GM18502 (cell line): Measurements from ENCODE around the gene TAOK3.
"Not testable (repeated sequence)": the region's sequence is repeated elsewhere in the genome, so short reads cannot be mapped to it uniquely, and the experiment has no call there.

Experiments used
- ATAC-seq: cut with Tn5 transposase; IDR thresholded peaks from one replicate; pipeline ENCODE4 v1.9.1; 2021; ENCODE audit warnings: mild to moderate bottlenecking; ENCODE audit not compliant: unreplicated experiment, poor library complexity

TAOK3 gene

DNA sequence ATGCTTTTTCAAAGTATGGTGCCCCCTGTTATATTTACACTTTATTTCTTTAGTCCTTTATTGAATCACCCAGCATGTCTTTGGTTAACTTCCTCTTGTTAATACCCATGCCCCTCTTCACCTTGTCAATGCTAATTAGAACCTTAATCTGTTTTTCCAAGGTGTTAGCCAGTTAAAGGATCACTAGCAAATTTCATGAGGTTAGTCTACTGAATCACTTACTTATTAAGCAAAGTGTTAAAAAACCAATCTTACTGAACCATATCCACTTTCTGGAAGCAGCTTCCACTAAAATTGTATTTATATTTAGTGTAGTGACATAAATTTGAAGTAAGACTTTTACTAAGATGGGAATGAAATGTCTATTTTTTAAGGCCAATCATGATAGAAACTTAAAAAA lies 27.9 kb downstream of the TAOK3 start:
- no peak for ATAC-seq

DNA sequence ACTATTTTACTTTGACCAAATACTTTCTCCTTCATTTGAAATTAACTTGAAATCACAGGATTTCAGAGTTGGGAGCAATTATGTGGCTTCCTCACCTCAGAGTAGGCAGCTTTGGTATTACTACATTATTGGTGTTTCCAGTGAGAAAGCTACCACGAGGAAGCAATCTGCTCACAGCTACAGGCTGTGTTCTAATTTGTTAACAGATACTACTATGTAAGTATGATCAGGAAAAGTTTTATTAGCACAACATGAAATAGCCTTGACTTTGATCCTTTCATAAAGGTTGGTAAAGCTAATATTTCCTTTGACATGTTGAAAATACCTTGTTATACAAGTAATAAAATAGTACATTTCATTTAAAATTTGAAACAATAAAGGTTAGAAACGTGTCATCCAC lies 30.6 kb downstream of the TAOK3 start:
- no peak for ATAC-seq

DNA sequence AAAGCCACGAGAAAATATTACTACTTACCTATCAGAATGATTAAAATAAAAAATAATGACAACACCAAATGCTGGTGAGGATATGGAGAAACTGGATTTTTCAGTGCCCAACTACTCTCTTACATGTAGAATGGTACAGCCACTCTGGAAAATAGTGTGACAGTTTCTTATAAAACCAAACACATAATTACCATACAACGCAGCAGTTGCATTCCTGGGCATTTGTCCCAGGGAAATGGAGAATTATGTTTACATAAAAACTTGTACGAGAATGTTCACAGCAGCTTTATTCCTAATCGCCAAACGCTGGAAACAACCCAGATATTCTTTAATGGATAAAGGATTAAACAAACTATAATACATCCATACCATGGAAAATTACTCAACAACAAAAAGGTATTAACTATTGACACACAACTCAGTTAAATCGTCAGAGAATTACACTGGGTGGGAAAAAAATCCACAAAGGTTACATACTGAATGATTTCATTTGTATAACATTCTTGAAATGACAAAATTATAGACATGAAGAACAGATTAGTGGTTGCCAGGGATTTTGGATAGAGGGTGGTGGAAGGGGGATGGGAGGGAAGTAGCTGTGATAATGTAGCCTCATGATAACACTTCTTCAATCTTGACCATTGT lies 35.4 kb downstream of the TAOK3 start:
- no peak for ATAC-seq

DNA sequence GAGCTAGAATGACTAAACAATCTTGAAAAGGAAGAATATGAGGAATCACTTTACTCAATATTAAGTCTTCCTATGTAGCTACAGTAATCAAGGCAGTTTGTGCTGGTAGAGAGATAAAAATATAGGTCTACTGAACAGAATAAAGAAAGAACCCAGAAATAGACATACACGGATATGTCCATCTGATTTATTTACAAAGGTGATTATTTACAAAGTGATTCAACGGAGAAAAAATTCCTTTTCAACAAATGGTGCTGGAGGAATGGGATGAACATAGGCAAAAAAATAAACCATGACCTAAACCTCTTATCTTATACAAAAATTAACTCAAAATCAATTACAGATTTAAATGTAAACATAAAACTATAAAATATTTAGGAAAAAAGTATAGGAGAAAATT lies 36.6 kb downstream of the TAOK3 start:
- ATAC-seq = no peak

DNA sequence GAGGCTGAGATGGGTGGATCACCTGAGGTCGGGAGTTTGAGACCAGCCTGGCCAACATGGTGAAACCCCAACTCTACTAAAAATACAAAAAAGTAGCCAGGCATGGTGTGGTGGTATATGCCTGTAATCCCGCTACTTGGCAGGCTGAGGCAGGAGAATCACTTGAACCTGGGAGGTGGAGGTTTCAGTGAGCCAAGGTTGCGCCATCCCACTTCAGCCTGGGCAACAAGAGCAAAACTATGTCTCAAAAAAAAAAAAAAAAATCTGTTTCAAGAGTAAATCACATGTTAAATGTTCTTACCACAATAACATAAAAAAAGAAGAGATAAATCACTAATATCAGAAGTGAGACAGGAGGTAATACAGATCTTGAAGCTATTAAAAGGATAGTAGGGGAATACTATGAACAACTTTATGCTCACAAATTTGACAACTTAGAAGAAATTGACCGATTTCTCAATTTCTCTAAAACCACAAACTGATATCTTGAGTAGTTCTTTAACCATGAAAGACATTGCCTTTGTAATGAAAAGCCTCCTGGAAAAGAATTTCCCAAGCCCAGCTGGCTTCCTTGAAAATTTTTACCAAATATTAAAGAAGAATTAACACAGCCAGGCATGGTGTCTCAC lies 37.7 kb downstream of the TAOK3 start:
- no peak for ATAC-seq

DNA sequence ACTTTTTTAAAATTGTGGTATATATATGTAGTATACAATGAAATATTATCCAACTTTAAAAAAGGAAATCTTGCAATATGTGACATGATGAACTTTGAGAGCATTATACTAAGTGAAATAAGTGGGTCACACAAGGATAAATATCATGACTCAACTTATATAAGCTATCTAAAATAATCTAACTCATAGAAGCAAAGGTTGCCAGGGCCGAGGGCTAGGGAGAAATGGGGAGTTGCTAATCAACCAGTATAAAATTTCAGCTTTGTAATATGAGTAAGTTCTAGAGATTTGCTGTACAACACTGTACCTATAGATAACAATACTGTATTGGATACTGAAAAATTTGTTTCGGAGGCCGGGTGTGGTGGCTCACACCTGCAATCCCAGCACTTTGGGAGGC lies 38.5 kb downstream of the TAOK3 start:
- ATAC-seq = no peak

DNA sequence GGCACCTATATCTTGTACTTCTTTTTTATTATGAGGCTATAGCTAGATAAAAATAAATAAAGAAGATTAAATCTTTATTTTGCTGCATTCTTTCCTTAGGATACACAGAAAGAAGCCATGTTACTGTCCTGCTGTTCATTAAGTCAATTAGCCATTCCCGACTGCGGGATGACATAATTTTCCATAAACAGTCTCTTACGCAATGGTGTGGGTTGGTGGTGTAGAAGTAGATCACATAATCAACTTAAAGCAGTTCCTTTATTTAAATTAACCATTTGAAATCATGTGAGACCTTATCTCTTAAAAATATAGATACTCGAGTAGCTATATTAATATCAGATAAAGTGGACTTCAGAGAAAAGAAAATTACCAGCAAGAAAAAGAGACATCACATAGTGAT lies 40.2 kb downstream of the TAOK3 start:
- ATAC-seq = no peak

DNA sequence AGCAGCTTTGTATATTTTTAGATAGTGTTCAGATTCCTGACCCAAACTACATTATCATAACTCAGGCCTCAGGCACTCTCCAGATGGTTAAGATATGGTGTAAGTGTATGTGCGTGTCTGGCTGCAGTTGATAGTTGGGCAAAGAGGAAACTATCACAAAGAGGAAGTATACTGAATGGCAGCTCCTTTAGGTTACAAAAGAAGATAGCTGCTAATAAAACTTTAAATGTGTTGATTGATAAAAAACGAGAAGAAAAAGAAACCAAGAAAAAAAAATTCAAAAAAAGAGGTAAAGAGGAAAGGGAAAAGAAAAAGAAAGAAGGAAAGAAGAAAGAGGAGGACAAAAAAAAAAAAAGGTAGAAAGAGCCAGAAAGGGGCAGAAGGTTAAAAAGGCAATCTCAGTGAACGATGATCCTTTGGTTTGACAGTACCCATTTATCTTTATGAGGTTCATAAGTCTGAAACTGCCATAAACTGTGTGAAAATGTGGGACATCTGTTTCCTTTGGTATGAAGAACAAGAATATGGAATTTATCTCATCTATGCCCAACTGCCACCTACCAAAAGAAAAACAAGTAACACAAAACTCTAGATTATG lies 42.2 kb downstream of the TAOK3 start:
- ATAC-seq = peak; percentile 81

DNA sequence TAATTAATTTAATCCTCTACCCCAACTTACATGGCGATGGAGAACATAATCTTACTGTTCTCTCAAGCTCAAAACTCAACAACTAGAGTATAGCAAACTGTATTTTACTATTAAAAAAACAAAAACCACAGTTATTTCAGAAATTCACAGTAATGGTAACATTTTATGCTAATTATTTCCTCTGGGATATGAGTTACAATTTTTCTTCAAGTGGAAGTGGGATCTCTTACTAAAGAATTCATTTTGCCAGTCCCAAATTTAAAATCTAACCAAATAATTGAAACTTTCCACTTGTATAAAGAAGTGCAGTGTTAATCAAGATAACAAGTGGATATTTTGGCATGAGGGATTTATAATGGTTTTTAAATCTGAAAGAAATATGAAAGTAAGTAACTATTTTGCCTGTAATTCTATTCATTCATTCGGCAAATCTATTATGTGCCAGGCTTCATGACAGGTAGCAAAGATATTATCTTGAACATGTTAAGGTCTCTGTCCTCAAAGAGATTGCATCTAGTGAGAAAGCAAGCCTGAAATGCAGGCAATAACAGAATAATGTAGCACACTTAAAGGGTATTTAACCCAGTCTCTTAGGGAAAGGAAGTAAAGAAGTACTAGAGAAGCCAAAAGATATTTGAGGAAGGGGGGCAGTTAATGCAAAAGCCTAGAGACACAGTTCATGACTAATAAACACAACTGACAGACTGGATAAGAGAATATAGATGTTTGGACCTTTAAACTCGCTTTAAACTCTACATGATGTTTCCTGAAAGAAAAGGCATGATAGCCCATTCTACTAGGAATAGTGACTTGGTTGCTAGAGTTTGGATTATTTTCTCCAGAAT lies 44.0 kb downstream of the TAOK3 start:
- no peak for ATAC-seq

DNA sequence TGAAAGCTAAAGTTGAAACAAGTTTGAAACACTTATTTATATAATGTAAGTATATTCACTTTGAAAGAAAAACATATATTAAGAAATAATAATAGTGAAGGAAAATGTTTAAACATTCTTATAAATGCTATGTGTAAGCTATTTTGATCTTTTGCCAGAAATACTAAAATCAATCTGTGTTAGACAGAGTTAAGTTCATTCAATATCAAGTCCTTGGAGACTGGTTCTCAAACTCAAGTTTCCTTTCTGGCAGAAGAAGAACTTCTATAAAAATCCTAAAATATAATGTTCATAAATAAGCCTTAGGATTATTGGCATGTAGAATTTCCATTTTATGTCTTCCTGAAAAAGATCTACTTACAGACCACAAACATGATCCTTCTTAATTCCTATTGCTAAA lies 45.3 kb downstream of the TAOK3 start:
- ATAC-seq = no peak

DNA sequence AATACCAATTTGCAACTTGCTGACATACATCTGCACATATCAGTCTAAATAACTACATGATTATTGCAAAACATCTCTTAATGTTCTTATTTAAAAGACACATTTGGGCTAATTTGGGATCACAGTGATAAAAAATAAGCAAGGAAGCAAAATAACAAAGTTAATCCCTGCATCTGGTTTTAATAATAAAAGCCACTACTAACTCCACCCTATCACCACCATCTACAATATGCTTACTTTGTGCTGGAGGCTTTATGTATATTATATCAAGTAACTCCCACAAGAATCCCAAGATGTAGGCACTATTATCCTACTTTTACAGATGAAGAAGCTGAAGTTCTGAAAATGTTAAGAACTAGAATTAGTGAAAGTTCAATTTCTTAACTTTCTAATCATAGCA lies 45.7 kb downstream of the TAOK3 start:
- no peak for ATAC-seq

DNA sequence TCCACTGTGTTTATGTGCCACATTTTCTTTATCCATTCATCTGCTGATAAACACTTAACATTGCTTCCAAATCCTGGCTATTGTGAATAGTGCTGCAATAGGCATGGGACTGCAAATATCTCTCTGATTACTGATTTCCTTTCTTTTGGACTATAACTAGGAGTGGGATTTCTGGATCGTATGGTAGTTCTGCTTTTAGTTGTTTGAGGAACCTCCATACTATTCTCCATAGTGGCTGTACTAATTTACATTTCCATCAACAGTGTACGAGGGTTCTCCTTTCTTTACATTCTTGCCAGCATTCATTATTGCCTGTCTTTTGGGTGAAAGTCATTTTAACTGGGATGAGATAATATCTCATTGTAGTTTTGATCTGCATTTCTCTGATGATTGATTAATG lies 47.6 kb downstream of the TAOK3 start:
- no peak for ATAC-seq

DNA sequence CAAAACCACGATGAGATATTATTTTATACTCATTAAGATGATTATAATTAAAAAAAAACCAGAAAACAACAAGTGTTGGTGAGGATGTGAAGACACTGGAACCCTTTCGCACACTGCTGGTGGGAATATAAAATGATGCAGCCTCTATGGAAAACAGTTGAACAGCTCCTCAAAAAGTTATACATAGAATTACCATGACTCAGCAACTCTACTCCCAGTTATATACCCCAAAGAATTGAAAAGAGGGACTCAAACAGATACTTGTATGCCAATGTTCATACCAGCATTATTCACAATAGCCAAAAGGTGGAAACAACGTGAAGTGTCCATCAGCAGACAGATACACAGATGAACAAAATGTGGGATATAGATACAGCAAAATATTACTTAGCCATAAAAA lies 53.1 kb downstream of the TAOK3 start:
- no peak for ATAC-seq

DNA sequence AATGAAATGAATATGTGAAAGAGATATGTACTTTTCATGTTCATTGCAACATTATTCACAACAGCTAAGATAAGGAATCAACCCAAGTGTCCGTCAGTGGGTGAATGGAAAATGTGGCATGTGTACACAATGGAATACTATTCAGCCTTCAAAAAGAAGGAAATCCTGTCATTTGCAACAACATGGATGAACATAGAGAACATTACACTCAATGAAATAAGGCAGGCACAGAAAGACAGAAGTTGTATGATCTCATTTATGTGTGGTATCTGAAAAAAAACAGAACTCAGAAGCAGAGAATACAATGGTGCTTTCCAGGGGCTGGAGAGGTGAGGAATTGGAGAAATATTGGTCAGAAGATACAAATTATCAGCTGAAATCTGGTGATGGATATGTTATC lies 54.0 kb downstream of the TAOK3 start:
- no peak for ATAC-seq

DNA sequence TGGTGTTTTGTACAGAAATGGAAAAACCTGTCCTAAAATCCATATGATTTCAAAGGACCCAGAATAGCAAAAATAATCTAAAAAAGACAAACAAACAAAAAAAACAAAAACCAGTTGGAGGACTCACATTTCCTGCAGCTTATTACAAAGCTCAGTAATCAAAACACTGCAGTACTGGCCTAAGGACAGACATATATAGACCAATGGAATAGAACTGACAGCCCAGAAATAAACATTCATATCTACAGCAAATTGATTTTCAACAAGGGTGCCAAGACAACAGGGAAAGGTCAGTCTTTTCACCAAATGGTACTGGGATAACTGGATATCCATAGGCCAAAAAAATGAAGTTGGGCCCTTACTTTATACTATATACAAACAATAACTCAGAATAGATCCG lies 55.0 kb downstream of the TAOK3 start:
- ATAC-seq = no peak

DNA sequence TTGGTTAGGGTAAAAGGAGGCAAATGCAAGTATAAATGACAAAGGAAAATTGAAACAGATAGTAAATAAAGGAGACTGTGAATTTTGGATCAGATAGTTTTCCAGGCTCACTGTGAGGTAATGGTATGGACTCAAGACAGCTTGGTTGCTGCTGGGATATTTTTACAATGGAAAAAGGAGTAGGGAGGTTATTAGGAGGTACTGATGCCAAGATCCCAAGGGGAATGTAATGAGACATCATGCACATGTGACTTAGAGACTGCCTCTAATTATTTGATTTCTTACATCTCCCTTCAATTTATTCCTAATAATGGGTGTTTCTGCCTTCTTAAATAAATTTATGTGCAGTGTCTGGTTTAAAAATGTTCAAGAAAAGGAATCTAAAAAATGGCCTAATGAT lies 56.9 kb downstream of the TAOK3 start:
- ATAC-seq = no peak

DNA sequence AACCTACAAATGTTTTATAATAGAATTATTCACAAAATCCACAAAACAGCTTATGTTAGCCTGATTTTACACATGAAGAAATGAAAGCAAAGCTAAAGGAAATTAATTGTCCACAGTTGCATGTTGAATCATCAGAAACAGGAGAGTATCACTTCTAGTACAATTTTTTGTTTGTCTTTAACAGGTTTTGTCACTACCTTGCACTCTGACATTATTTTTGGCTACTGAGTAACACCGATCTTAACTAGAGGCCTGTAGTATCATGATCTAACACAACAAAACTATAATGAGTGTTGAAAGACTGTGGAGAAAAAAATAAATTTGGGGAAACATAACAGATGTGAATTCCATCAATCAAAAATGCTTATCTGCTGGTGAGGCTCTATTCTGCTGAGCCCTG lies 60.1 kb downstream of the TAOK3 start:
- no peak for ATAC-seq

DNA sequence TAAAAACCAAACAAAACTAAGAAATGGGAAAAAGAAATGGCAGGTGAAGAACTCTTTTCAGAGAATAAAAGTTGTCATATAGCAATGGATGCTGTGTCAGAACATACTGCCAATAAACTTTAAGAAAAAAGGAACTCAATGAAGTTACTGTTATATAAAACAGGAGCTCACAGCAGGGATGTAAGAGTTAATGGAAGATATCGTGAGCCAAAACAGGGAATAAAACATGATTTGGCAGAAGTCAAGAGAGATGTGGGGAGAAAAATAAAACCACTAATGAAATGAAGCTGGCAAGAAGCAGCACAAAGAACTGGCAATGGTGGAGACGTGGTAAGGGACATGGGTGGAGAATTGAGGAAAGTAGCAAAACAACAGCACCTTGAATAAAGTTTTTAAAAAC lies 61.0 kb downstream of the TAOK3 start:
- no peak for ATAC-seq

DNA sequence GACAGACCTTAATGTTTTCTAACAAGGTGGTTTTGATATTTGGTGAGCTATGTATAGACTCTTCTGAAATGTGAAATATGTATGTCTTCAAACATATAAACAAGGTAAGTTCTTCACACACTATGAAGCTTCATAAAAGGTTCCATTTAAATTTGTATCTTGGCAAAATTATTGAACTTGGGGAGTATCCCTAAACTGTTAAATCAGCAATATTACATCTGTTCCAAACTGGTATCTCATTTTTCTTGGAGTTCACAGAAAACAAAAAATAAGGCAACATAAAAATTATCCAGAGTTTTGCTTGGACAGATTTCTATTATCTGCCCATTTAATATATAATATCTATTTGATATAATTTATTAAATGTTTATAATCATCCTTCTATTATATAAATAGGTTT lies 62.4 kb downstream of the TAOK3 start:
- no peak for ATAC-seq

DNA sequence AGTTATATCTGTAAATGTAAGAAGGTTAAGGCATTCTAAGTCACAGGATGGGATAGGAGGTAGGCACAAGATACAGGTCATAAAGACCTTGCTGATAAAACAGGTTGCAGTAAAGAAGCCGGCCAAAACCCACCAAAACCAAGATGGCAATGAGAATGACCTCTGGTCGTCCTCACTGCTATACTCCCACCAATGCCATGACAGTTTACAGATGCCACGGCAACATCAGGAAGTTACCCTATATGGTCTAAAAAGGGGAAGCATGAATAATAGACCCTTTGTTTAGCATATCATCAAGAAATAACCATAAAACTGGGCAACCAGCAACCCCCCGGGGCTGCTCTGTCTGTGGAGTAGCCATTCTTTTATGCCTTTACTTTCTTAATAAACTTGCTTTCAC lies 64.7 kb downstream of the TAOK3 start:
- not testable (repeated sequence) for ATAC-seq
